Neural progenitor cell (in vitro differentiated cells): ENCODE data around the gene ASIC1. TPM values are rescaled to one million over a fixed set of nuclear protein-coding genes. Genes with fewer than 3 reads are reported as not detected.

Source experiments
- DNase-seq: peaks from one replicate; pipeline ENCODE4 v3.0.0-alpha.2; 2016; ENCODE audit warnings: low spot score
- H2AFZ ChIP-seq: fragments of 200-600 bp; sonication (generic); replicated peaks from 2 replicates; pipeline ENCODE4 v1.6.1; 2016; ENCODE audit warnings: antibody characterized with exemption
- H3F3A ChIP-seq: fragments of 200-600 bp; sonication (generic); 2 replicates; pipeline ENCODE4 v1.6.1; 2016; ENCODE audit warnings: antibody characterized with exemption, low read depth
- H3K27ac ChIP-seq: fragments of 200-600 bp; sonication (generic); 2 replicates; pipeline ENCODE4 v1.5.1; 2016; ENCODE audit warnings: mild to moderate bottlenecking
- H3K27me3 ChIP-seq: fragments of 200-600 bp; sonication (generic); 2 replicates; pipeline ENCODE4 v1.6.1; 2016; ENCODE audit warnings: mild to moderate bottlenecking, moderate library complexity
- H3K36me3 ChIP-seq: fragments of 200-600 bp; sonication (generic); 2 replicates; pipeline ENCODE4 v1.5.1; 2016
- H3K4me1 ChIP-seq: fragments of 200-600 bp; sonication (generic); 2 replicates; pipeline ENCODE4 v1.6.1; 2016; ENCODE audit warnings: mixed run types
- H3K4me2 ChIP-seq: fragments of 200-600 bp; sonication (generic); 2 replicates; pipeline ENCODE4 v1.6.1; 2016
- H3K4me3 ChIP-seq: fragments of 200-600 bp; sonication (generic); 2 replicates; pipeline ENCODE4 v1.5.1; 2016
- H3K79me2 ChIP-seq: fragments of 200-600 bp; sonication (generic); 2 replicates; pipeline ENCODE4 v1.6.1; 2016; ENCODE audit warnings: low read depth
- H3K9ac ChIP-seq: fragments of 200-600 bp; sonication (generic); 2 replicates; pipeline ENCODE4 v1.6.1; 2016
- H3K9me3 ChIP-seq: fragments of 200-600 bp; sonication (generic); 2 replicates; pipeline ENCODE4 v1.5.1; 2016; ENCODE audit warnings: low read depth
- H4K20me1 ChIP-seq: fragments of 200-600 bp; sonication (generic); 2 replicates; pipeline ENCODE4 v1.6.1; 2016; ENCODE audit warnings: low read depth
- H3K27ac Mint-ChIP-seq: 3 replicates; pipeline ENCODE4 v1.8.0; 2021; ENCODE audit warnings: mixed read lengths
- H3K27me3 Mint-ChIP-seq: 2 replicates; pipeline ENCODE4 v1.8.0; 2022; ENCODE audit warnings: low read depth, mild to moderate bottlenecking, inconsistent platforms, moderate library complexity, mixed read lengths; ENCODE audit not compliant: insufficient read depth
- H3K36me3 Mint-ChIP-seq: 3 replicates; pipeline ENCODE4 v1.8.0; 2021; ENCODE audit warnings: mixed read lengths
- H3K4me1 Mint-ChIP-seq: 3 replicates; pipeline ENCODE4 v1.8.0; 2021; ENCODE audit warnings: mixed read lengths
- H3K4me3 Mint-ChIP-seq: 3 replicates; pipeline ENCODE4 v1.8.0; 2021; ENCODE audit warnings: mild to moderate bottlenecking, moderate library complexity, mixed read lengths
- H3K9me3 Mint-ChIP-seq: 3 replicates; pipeline ENCODE4 v1.8.0; 2020; ENCODE audit warnings: mixed read lengths
- EZH2 ChIP-seq: fragments of 200-600 bp; sonication (generic); IDR thresholded peaks from 2 replicates; pipeline ENCODE4 v1.6.1; 2017; ENCODE audit warnings: antibody characterized with exemption, mild to moderate bottlenecking, moderate library complexity
- EZH2phosphoT487 ChIP-seq: fragments of 200-600 bp; sonication (generic); IDR thresholded peaks from 2 replicates; pipeline ENCODE4 v1.6.1; 2017; ENCODE audit warnings: antibody characterized with exemption
- total RNA-seq: library from RNA; depleted of rRNA; stranded (reverse); fragments of >200 nt; gene quantifications from 2 replicates; pipeline ENCODE4 v1.2.3, GENCODE V29; 2015; ENCODE audit warnings: low replicate concordance
- TF ChIP-seq, protein P1 (sequence below): fragments of 200-600 bp; sonication (generic); IDR thresholded peaks from 2 replicates; pipeline ENCODE4 v1.5.1; 2017; ENCODE audit warnings: antibody characterized with exemption, mild to moderate bottlenecking

ASIC1 gene
- total RNA-seq, 1 donor from 2014 or later = 2.5 TPM

DNA sequence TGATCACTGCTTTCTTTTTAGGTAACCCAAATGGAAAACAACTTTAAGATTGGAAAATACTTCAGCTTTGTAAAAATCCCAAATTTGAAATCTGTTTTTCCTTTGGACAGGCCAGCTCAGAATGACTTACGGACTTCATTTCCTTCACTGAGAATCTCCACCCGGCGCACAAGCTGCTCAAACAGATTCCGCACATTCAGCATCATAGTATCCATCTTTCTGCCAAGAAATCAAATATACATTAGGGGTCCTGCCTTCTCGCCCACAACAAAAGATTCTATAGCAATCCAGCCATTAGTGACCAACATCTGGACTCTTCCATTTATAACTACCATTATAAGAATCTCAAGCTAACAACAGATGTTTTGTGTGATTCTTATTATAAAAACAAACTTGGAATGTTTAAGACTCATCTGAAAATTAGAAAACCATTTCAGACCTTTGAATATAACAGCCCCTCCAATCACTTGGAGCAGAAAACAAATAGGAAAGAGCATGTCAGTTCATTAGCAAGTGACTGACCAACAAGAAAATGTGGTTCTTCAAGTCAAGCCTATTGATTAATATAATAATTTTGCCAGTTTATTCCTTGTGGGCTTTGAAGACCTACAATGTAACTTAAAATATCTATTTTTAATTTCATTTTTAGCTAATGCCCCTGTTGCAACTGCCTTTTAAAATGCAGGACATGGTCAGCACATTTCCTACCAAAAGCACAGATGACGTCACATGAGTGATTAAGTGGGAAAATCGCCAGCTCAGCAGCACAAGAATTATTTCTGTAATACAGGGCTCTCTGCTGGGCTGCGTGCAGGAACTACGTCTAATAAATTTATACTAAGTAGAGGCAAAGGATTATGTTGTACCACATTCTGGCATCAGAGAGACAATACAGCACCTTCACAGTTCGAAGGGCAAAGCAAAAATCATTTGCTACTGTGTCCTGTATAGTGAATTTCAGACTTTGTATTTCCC is 40.6 kb upstream of the ASIC1 start:
- no peak overlapping the region for H3K27ac Mint-ChIP-seq
- no peaks in the 10 kb centered on the region for H3K9me3 ChIP-seq
- H3K79me2 ChIP-seq = peaks cover 99% of the 10 kb centered on the region
- H3F3A ChIP-seq = peaks cover 1% of the 10 kb centered on the region
- H3K9me3 Mint-ChIP-seq = no peaks in the 10 kb centered on the region
- peaks cover 12% of the 10 kb centered on the region for H3K4me1 Mint-ChIP-seq
- H3K36me3 ChIP-seq = no peaks in the 10 kb centered on the region
- no peak for DNase-seq
- no peak for TF ChIP-seq EZH2phosphoT487
- TF ChIP-seq EZH2 = no peak
- TF ChIP-seq, protein P1, sequence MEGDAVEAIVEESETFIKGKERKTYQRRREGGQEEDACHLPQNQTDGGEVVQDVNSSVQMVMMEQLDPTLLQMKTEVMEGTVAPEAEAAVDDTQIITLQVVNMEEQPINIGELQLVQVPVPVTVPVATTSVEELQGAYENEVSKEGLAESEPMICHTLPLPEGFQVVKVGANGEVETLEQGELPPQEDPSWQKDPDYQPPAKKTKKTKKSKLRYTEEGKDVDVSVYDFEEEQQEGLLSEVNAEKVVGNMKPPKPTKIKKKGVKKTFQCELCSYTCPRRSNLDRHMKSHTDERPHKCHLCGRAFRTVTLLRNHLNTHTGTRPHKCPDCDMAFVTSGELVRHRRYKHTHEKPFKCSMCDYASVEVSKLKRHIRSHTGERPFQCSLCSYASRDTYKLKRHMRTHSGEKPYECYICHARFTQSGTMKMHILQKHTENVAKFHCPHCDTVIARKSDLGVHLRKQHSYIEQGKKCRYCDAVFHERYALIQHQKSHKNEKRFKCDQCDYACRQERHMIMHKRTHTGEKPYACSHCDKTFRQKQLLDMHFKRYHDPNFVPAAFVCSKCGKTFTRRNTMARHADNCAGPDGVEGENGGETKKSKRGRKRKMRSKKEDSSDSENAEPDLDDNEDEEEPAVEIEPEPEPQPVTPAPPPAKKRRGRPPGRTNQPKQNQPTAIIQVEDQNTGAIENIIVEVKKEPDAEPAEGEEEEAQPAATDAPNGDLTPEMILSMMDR = no peak
- H3K9ac ChIP-seq = no peak overlapping the region
- no peak overlapping the region for H3K27ac ChIP-seq
- no peaks in the 10 kb centered on the region for H3K4me1 ChIP-seq
- peaks cover 59% of the 10 kb centered on the region for H4K20me1 ChIP-seq
- no peak overlapping the region for H3K4me3 ChIP-seq
- H3K4me2 ChIP-seq = no peak overlapping the region
- peaks cover 21% of the 10 kb centered on the region for H3K36me3 Mint-ChIP-seq
- H3K27me3 Mint-ChIP-seq = no peaks in the 10 kb centered on the region
- H3K27me3 ChIP-seq = no peaks in the 10 kb centered on the region
- H3K4me3 Mint-ChIP-seq = no peak overlapping the region
- H2AFZ ChIP-seq = no peak overlapping the region

DNA sequence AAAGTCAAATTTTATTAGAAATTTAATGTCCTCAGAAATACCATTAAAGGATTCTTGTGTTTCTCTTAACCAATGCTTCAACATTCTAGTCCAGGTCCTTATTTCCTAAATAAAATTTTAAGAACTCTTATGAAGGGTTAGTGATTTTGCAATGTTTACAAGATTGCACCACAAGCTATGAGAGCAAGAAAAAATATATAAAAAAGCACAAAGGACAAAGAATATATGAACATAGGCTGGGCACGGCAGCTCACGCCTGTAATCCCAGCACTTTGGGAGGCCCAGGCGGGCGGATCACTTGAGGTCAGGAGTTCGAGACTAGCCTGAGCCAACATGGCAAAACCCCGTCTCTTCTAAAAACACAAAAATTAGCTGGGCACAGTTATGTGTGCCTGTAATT is 39.8 kb upstream of the ASIC1 start:
- H3K36me3 ChIP-seq = no peaks in the 10 kb centered on the region
- Mint-ChIP-seq H3K36me3 (peaks cover 21% of the 10 kb centered on the region), H3K9me3 (no peaks in the 10 kb centered on the region), H3K27ac (no peak overlapping the region), H3K4me3 (no peak overlapping the region), H3K27me3 (no peaks in the 10 kb centered on the region), H3K4me1 (peaks cover 16% of the 10 kb centered on the region)
- no peaks in the 10 kb centered on the region for H3K4me1 ChIP-seq
- H2AFZ ChIP-seq = no peak overlapping the region
- peaks cover 64% of the 10 kb centered on the region for H4K20me1 ChIP-seq
- DNase-seq = no peak
- no peak overlapping the region for H3K4me3 ChIP-seq
- TF ChIP-seq EZH2phosphoT487 = no peak
- no peak for TF ChIP-seq EZH2
- TF ChIP-seq, protein P1 = no peak
- no peaks in the 10 kb centered on the region for H3K9me3 ChIP-seq
- H3K27me3 ChIP-seq = no peaks in the 10 kb centered on the region
- peaks cover 5% of the 10 kb centered on the region for H3F3A ChIP-seq
- H3K9ac ChIP-seq = peak overlapping the region; percentile 4
- H3K27ac ChIP-seq = no peak overlapping the region
- peaks cover 99% of the 10 kb centered on the region for H3K79me2 ChIP-seq
- H3K4me2 ChIP-seq = no peak overlapping the region

DNA sequence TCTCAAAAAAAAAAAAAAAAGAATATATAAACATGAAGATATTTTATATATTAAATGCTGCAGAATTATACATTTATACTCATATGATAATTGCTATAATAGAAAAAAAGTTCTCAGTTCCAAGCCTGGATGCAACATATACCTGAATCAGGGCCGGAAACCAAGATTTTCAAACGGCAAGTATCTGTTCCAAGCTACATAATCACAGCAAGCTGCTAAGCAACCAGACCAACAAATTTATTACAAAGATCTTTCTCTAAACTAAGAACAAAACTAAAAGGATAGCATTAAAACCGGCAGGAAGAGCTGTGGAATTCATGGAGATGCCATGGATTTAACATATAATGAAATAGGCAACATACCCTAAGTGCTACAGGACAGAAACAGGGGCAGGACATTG is 39.2 kb upstream of the ASIC1 start:
- peaks cover 19% of the 10 kb centered on the region for H3K4me1 Mint-ChIP-seq
- H3K9me3 Mint-ChIP-seq = no peaks in the 10 kb centered on the region
- no peak overlapping the region for H3K4me2 ChIP-seq
- no peak overlapping the region for H3K27ac ChIP-seq
- no peaks in the 10 kb centered on the region for H3K4me1 ChIP-seq
- TF ChIP-seq EZH2phosphoT487 = no peak
- TF ChIP-seq EZH2 = no peak
- TF ChIP-seq, protein P1 = no peak
- peaks cover 99% of the 10 kb centered on the region for H3K79me2 ChIP-seq
- H3K4me3 ChIP-seq = no peak overlapping the region
- no peak overlapping the region for H2AFZ ChIP-seq
- peaks cover 9% of the 10 kb centered on the region for H3F3A ChIP-seq
- peaks cover 67% of the 10 kb centered on the region for H4K20me1 ChIP-seq
- H3K36me3 ChIP-seq = no peaks in the 10 kb centered on the region
- H3K36me3 Mint-ChIP-seq = peaks cover 20% of the 10 kb centered on the region
- H3K4me3 Mint-ChIP-seq = no peak overlapping the region
- no peaks in the 10 kb centered on the region for H3K27me3 Mint-ChIP-seq
- H3K9me3 ChIP-seq = no peaks in the 10 kb centered on the region
- no peak overlapping the region for H3K9ac ChIP-seq
- no peak overlapping the region for H3K27ac Mint-ChIP-seq
- DNase-seq = no peak
- no peaks in the 10 kb centered on the region for H3K27me3 ChIP-seq
